Memory B cell (primary cell): ENCODE data around the gene MSANTD4.
"Not testable (repeated sequence)": the region's sequence is repeated elsewhere in the genome, so short reads cannot be mapped to it uniquely, and the experiment has no call there.

Experiments used
- ATAC-seq: fragments of 150-1000 bp; cut with Tn5 transposase; 2 replicates; pipeline ENCODE4 v1.10.0; 2021; ENCODE audit warnings: low read depth, mild to moderate bottlenecking, moderate library complexity
- DNase-seq, 2 donors: peaks; one replicate each; pipeline ENCODE4 v3.0.0; 2022; ENCODE audit warnings: low spot score in 2 of 2
- H3K27ac Mint-ChIP-seq: one replicate; pipeline ENCODE4 v1.8.0; 2022; ENCODE audit warnings: mild to moderate bottlenecking, moderate library complexity, mixed read lengths
- H3K27me3 Mint-ChIP-seq: one replicate; pipeline ENCODE4 v1.8.0; 2022; ENCODE audit warnings: mixed read lengths
- H3K36me3 Mint-ChIP-seq: one replicate; pipeline ENCODE4 v1.8.0; 2022; ENCODE audit warnings: mild to moderate bottlenecking, mixed read lengths
- H3K4me1 Mint-ChIP-seq: one replicate; pipeline ENCODE4 v1.8.0; 2022; ENCODE audit warnings: mixed read lengths
- H3K4me3 Mint-ChIP-seq: one replicate; pipeline ENCODE4 v1.8.0; 2022; ENCODE audit warnings: mild to moderate bottlenecking, moderate library complexity, mixed read lengths
- H3K9me3 Mint-ChIP-seq: one replicate; pipeline ENCODE4 v1.8.0; 2022; ENCODE audit warnings: mixed read lengths

MSANTD4 gene

GRCh38 chr11:106031202-106031810 lies 9.3 kb upstream of the MSANTD4 start:
- DNase-seq (no peak), ATAC-seq (no peak)
- Mint-ChIP-seq H3K27me3 (peaks cover 15% of the 10 kb centered on the region), H3K4me1 (no peaks in the 10 kb centered on the region), H3K27ac (no peak overlapping the region), H3K9me3 (peaks cover 2% of the 10 kb centered on the region), H3K4me3 (no peak overlapping the region), H3K36me3 (peaks cover 2% of the 10 kb centered on the region)

- no peak overlapping the region for H3K27ac Mint-ChIP-seq
- peaks cover 2% of the 10 kb centered on the region for H3K36me3 Mint-ChIP-seq
- no peak for ATAC-seq
- H3K4me1 Mint-ChIP-seq = no peaks in the 10 kb centered on the region
- peaks cover 15% of the 10 kb centered on the region for H3K27me3 Mint-ChIP-seq
- H3K4me3 Mint-ChIP-seq = no peak overlapping the region
- no peak for DNase-seq
- peaks cover 3% of the 10 kb centered on the region for H3K9me3 Mint-ChIP-seq
Measured at GRCh38 chr11:106030609-106031008, 8.6 kb upstream of the MSANTD4 start.

GRCh38 chr11:106022795-106023275 lies 795 bp upstream of the MSANTD4 start:
- Mint-ChIP-seq H3K27ac (peak overlapping the region; percentile 71), H3K4me3 (peak overlapping the region; percentile 90), H3K9me3 (peaks cover 3% of the 10 kb centered on the region), H3K36me3 (peaks cover 8% of the 10 kb centered on the region), H3K27me3 (no peaks in the 10 kb centered on the region), H3K4me1 (peaks cover 23% of the 10 kb centered on the region)
- DNase-seq = no peak
- no peak for ATAC-seq

GRCh38 chr11:106021181-106021966 lies 666 bp downstream of the MSANTD4 start:
- Mint-ChIP-seq H3K27me3 (no peaks in the 10 kb centered on the region), H3K36me3 (peaks cover 7% of the 10 kb centered on the region), H3K4me3 (peak overlapping the region; percentile 90), H3K27ac (peak overlapping the region; percentile 71), H3K9me3 (peaks cover 1% of the 10 kb centered on the region), H3K4me1 (peaks cover 25% of the 10 kb centered on the region)
- ATAC-seq = no peak
- no peak for DNase-seq

GRCh38 chr11:106017093-106017492 lies 4.9 kb downstream of the MSANTD4 start:
- no peak overlapping the region for H3K4me3 Mint-ChIP-seq
- no peak for DNase-seq
- peaks cover 14% of the 10 kb centered on the region for H3K36me3 Mint-ChIP-seq
- H3K27me3 Mint-ChIP-seq = no peaks in the 10 kb centered on the region
- no peak for ATAC-seq
- peaks cover 28% of the 10 kb centered on the region for H3K4me1 Mint-ChIP-seq
- no peak overlapping the region for H3K27ac Mint-ChIP-seq
- H3K9me3 Mint-ChIP-seq = no peaks in the 10 kb centered on the region

- Mint-ChIP-seq H3K27me3 (no peaks in the 10 kb centered on the region), H3K9me3 (peaks cover 1% of the 10 kb centered on the region), H3K4me1 (peaks cover 25% of the 10 kb centered on the region), H3K4me3 (no peak overlapping the region), H3K27ac (no peak overlapping the region), H3K36me3 (peaks cover 23% of the 10 kb centered on the region)
- no peak for DNase-seq
- ATAC-seq = no peak
Measured at GRCh38 chr11:106015066-106015465, 7.0 kb downstream of the MSANTD4 start.

- Mint-ChIP-seq H3K4me1 (peaks cover 23% of the 10 kb centered on the region), H3K9me3 (peaks cover 1% of the 10 kb centered on the region), H3K36me3 (peaks cover 27% of the 10 kb centered on the region), H3K27ac (no peak overlapping the region), H3K27me3 (no peaks in the 10 kb centered on the region), H3K4me3 (no peak overlapping the region)
- DNase-seq (no peak), ATAC-seq (no peak)
Measured at GRCh38 chr11:106014620-106015019, 7.4 kb downstream of the MSANTD4 start.

- H3K4me1 Mint-ChIP-seq = peaks cover 21% of the 10 kb centered on the region
- peaks cover 1% of the 10 kb centered on the region for H3K9me3 Mint-ChIP-seq
- H3K36me3 Mint-ChIP-seq = peaks cover 29% of the 10 kb centered on the region
- no peak overlapping the region for H3K27ac Mint-ChIP-seq
- DNase-seq (no peak), ATAC-seq (no peak)
- no peaks in the 10 kb centered on the region for H3K27me3 Mint-ChIP-seq
- no peak overlapping the region for H3K4me3 Mint-ChIP-seq
Measured at GRCh38 chr11:106014035-106014434, 8.0 kb downstream of the MSANTD4 start.

GRCh38 chr11:106012744-106013143 lies 9.3 kb downstream of the MSANTD4 start:
- Mint-ChIP-seq H3K36me3 (peaks cover 32% of the 10 kb centered on the region), H3K4me3 (no peak overlapping the region), H3K9me3 (peaks cover 1% of the 10 kb centered on the region), H3K27ac (no peak overlapping the region), H3K27me3 (no peaks in the 10 kb centered on the region), H3K4me1 (peaks cover 18% of the 10 kb centered on the region)
- no peak for DNase-seq
- no peak for ATAC-seq

- peaks cover 1% of the 10 kb centered on the region for H3K9me3 Mint-ChIP-seq
- H3K4me1 Mint-ChIP-seq = peaks cover 17% of the 10 kb centered on the region
Measured at GRCh38 chr11:106011481-106011880, 10.6 kb downstream of the MSANTD4 start.

GRCh38 chr11:106003094-106003493 lies 18.9 kb downstream of the MSANTD4 start:
- Mint-ChIP-seq H3K36me3 (peaks cover 55% of the 10 kb centered on the region), H3K4me1 (peaks cover 13% of the 10 kb centered on the region)
- not testable (repeated sequence) for H3K27me3 Mint-ChIP-seq, ATAC-seq, DNase-seq, H3K27ac Mint-ChIP-seq, H3K9me3 Mint-ChIP-seq, H3K4me3 Mint-ChIP-seq

More at GRCh38 chr11:106011481-106011880, 10.6 kb downstream of the MSANTD4 start:
- Mint-ChIP-seq H3K27me3 (no peaks in the 10 kb centered on the region), H3K36me3 (peaks cover 42% of the 10 kb centered on the region), H3K27ac (no peak overlapping the region), H3K4me3 (no peak overlapping the region)
- DNase-seq (no peak), ATAC-seq (no peak)

GRCh38 chr11:106001304-106002012 lies 20.6 kb downstream of the MSANTD4 start:
- H3K27ac Mint-ChIP-seq = no peak overlapping the region
- H3K9me3 Mint-ChIP-seq = peaks cover 20% of the 10 kb centered on the region

GRCh38 chr11:105991888-105992287 lies 30.2 kb downstream of the MSANTD4 start:
- DNase-seq (no peak), ATAC-seq (no peak)
- Mint-ChIP-seq H3K27ac (no peak overlapping the region), H3K36me3 (peaks cover 29% of the 10 kb centered on the region), H3K27me3 (no peaks in the 10 kb centered on the region), H3K9me3 (peaks cover 9% of the 10 kb centered on the region), H3K4me1 (peaks cover 1% of the 10 kb centered on the region), H3K4me3 (no peak overlapping the region)

More at GRCh38 chr11:106001304-106002012, 20.6 kb downstream of the MSANTD4 start:
- H3K27me3 Mint-ChIP-seq = no peaks in the 10 kb centered on the region
- H3K4me1 Mint-ChIP-seq = peaks cover 20% of the 10 kb centered on the region
- ATAC-seq (no peak), DNase-seq (no peak)
- H3K4me3 Mint-ChIP-seq = no peak overlapping the region
- H3K36me3 Mint-ChIP-seq = peaks cover 54% of the 10 kb centered on the region

GRCh38 chr11:105989124-105989523 lies 32.9 kb downstream of the MSANTD4 start:
- H3K27me3 Mint-ChIP-seq = no peaks in the 10 kb centered on the region
- no peak overlapping the region for H3K4me3 Mint-ChIP-seq
- H3K36me3 Mint-ChIP-seq = peaks cover 15% of the 10 kb centered on the region
- H3K9me3 Mint-ChIP-seq = peaks cover 7% of the 10 kb centered on the region
- H3K4me1 Mint-ChIP-seq = no peaks in the 10 kb centered on the region
- H3K27ac Mint-ChIP-seq = no peak overlapping the region
- DNase-seq = no peak
- ATAC-seq = no peak
